Measurements from ENCODE around the gene MMD.

DNA sequence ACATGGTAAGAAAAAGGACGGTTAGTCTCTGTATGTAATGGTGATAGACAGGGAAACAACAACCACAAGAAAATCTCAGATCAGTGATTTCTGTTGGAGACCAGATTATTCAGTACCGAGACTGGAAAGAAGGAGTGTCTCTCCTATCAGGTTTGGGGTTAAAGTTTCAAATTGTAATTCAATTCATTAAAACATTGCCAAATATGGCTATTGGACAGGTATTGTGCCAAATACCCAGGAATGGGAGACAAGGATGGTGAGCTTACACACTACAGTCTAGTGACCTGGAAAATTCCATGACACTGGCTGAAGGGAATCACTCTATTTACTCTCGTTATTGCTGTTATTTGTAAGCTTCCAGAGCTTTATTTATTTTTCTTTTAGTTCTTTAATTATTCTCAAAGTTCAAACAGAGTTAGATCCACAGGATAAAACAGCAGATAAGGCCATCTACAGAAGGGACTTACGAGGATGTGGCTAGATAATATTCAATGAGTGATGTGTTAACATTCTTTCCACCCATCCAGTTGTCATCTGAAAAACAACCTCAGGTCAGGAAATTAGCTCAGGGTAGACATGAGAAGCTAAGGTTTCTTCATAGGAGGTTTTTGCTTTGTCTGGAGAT, 25.1 kb upstream of the MMD start:
- TF ChIP-seq CTCF (IDR thresholded peaks at IDR 0.05; ENCODE audit: insufficient read depth, low read length, poor library complexity, severe bottlenecking) = no peak
- TF ChIP-seq EZH2phosphoT487 (conservative IDR thresholded peaks at IDR 0.05; ENCODE audit: low read length) = no peak

Data from SU-DHL-6 (cell line).